Esophagus (tissue), 2 donors: ENCODE measurements around the gene UBE2QL1. TPM values are rescaled to one million over a fixed set of nuclear protein-coding genes. Genes with fewer than 3 reads are reported as not detected.

Experiments used
- H3K27ac ChIP-seq, 2 donors: one replicate each; pipeline ENCODE4 v1.5.1; 2013; ENCODE audit warnings: low read depth in 2 of 2, mild to moderate bottlenecking in 2 of 2, inconsistent platforms in 1 of 2, low read length in 1 of 2, moderate library complexity in 1 of 2
- H3K27me3 ChIP-seq, 2 donors: one replicate each; pipeline ENCODE4 v1.6.1; 2013; ENCODE audit warnings: low read length in 2 of 2, control low read depth in 1 of 2, mild to moderate bottlenecking in 1 of 2; ENCODE audit not compliant: insufficient read depth in 2 of 2, control insufficient read depth in 1 of 2
- H3K36me3 ChIP-seq, 2 donors: one replicate each; pipeline ENCODE4 v1.6.1; 2013; ENCODE audit warnings: low read length in 1 of 2; ENCODE audit not compliant: control insufficient read depth in 2 of 2, insufficient read depth in 2 of 2
- H3K4me1 ChIP-seq, 2 donors: one replicate each; pipeline ENCODE4 v1.6.1; 2013; ENCODE audit warnings: low read length in 1 of 2; ENCODE audit not compliant: control insufficient read depth in 2 of 2, insufficient read depth in 2 of 2
- H3K4me3 ChIP-seq, 2 donors: one replicate each; pipeline ENCODE4 v1.5.1; 2013; ENCODE audit warnings: low read length in 2 of 2, mild to moderate bottlenecking in 2 of 2, low read depth in 1 of 2, moderate library complexity in 1 of 2
- H3K9me3 ChIP-seq, 2 donors: one replicate each; pipeline ENCODE4 v1.6.1; 2013; ENCODE audit warnings: mild to moderate bottlenecking in 2 of 2, low read depth in 1 of 2, low read length in 1 of 2, moderate library complexity in 1 of 2; ENCODE audit not compliant: control insufficient read depth in 2 of 2, insufficient read depth in 1 of 2
- WGBS, 2 donors: extraction: QIAGEN DNeasy Blood & Tissue Kit; methylation state at CpG; one replicate each; pipeline ENCODE4 v1.1.7; 2013; 5-methylcytosine and 5-hydroxymethylcytosine counted together
- polyA plus RNA-seq, 2 donors: library from polyadenylated mRNA; stranded (reverse); fragments of 200-250 nt; gene quantifications; one replicate each; pipeline ENCODE4 v1.2.3, GENCODE V29; 2013
- donor health status: healthy with polysubstance abuse.
- donor health status: Bipolar disorder and iron deficiency.

The UBE2QL1 gene
- polyA plus RNA-seq, 2 donors, result 0.16 to 0.53 TPM

DNA sequence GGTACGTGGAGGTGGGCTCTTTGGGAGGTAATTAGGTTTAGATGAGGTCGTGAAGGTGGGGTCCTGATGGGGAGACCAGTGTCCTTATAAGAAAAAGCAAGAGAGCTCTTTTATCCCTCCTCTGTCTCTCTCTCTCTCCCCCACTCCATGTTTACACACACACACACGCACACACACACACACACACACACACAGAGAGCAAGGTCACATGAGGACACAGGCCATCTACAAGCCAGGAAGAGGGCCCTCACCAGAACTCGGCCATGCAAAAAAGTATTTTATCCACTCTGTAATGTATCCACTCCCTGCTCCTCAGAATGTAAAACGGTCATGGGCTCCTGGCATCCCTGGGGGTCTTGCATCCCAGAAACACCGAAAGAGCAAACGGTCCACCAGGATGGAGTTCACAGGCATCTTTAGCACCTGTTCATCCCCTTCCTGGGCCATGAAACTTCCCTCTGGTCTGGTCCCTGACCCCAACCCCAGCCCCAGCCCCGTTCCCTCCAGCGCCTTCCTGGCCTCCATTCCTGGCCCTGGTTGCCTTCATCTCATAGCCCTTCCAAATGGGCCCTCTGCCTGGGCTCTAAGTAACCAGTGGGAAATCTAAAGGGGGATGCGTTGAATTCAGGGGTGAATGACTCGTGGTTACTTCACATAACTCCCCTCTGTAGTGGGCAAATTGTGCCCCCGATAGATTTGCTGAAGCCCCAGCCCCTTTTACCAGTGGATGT lies 95.3 kb downstream of the UBE2QL1 start:
- H3K36me3 ChIP-seq, result no peaks in the 10 kb centered on the region
- no peaks in the 10 kb centered on the region for H3K27me3 ChIP-seq
- 78 to 85% methylated on average over 12 of the region's 12 CpGs for whole genome bisulfite sequencing, 2 donors
- H3K9me3 ChIP-seq, result no peaks in the 10 kb centered on the region
- H3K27ac ChIP-seq, result no peak overlapping the region
- H3K4me1 ChIP-seq, result no peaks in the 10 kb centered on the region
- H3K4me3 ChIP-seq, result no peak overlapping the region

Other genes with a start within 250 kb of the UBE2QL1 start
- gene MED10, start 70.3 kb upstream of the UBE2QL1 start, polyA plus RNA-seq, result 10 to 100 TPM; 25.6 to 34.4 TPM
- gene NSUN2, start 184.2 kb downstream of the UBE2QL1 start, polyA plus RNA-seq, result 10 to 100 TPM; 24.5 to 44.4 TPM
- gene SRD5A1, start 184.6 kb downstream of the UBE2QL1 start, polyA plus RNA-seq, result 10 to 100 TPM in 1 of 2 donors, 1 to 10 TPM in 1; 8.5 to 25.6 TPM